Breast epithelium (tissue), 4 donors: ENCODE measurements around the gene MAN1A1. TPM values are rescaled to one million over a fixed set of nuclear protein-coding genes. Genes with fewer than 3 reads are reported as not detected.

Experiments
- DNase-seq, 2 donors: peaks; one replicate each; pipeline ENCODE4 v3.0.0-alpha.2; 2019; ENCODE audit warnings: low spot score in 2 of 2
- H3K27ac ChIP-seq, 2 donors: fragments of 200-600 bp; sonication (generic) in 1 of 2; one replicate each; pipeline ENCODE4 v1.5.1; 2016 to 2019; ENCODE audit warnings: mild to moderate bottlenecking in 1 of 2
- H3K27me3 ChIP-seq, 2 donors: fragments of 200-600 bp; sonication (generic) in 1 of 2; one replicate each; pipeline versions ENCODE4 v1.5.1 to v1.6.0; 2017 to 2019; ENCODE audit warnings: control low read depth in 1 of 2, mild to moderate bottlenecking in 1 of 2
- H3K36me3 ChIP-seq: fragments of 200-600 bp; one replicate; pipeline ENCODE4 v1.5.1; 2019
- H3K4me1 ChIP-seq, 2 donors: fragments of 200-600 bp; sonication (generic); one replicate each; pipeline ENCODE4 v1.5.1; 2016 to 2019; ENCODE audit warnings: control low read depth in 1 of 2
- H3K4me3 ChIP-seq, 3 donors: fragments of 200-600 bp; sonication (generic); 1 replicate in 2 of 3; 2 replicates in 1 of 3; pipeline ENCODE4 v1.5.1; 2016 to 2019; ENCODE audit warnings: mild to moderate bottlenecking in 3 of 3, moderate library complexity in 2 of 3
- H3K9me3 ChIP-seq, 2 donors: fragments of 200-600 bp; sonication (generic) in 1 of 2; one replicate each; pipeline ENCODE4 v1.5.1; 2016 to 2019; ENCODE audit warnings: control low read depth in 1 of 2
- POLR2A ChIP-seq: fragments of 450-650 bp; IDR thresholded peaks from one replicate; pipeline ENCODE4 v1.6.1; 2016; ENCODE audit warnings: antibody characterized with exemption, mild to moderate bottlenecking, moderate library complexity
- POLR2AphosphoS5 ChIP-seq, 3 donors: sonication (generic); formaldehyde crosslinking; IDR thresholded peaks; one replicate each; pipeline ENCODE4 v1.6.1; 2017; ENCODE audit warnings: antibody characterized with exemption in 3 of 3
- intact Hi-C: fragments of 100-400 bp; cut with DNase I; formaldehyde crosslinking; loops from one replicate; pipeline ENCODE4 v1.15.1; 2023; ENCODE audit warnings: low total_unique reads
- total RNA-seq, 3 donors: library from RNA; depleted of rRNA; stranded (reverse); fragments of >200 nt; gene quantifications; one replicate each; pipeline ENCODE4 v1.1.0, GENCODE V29; 2016
- TF ChIP-seq, protein P1 (sequence below), 3 donors: fragments of 450-650 bp; IDR thresholded peaks; one replicate each; pipeline ENCODE4 v1.5.1; 2016 to 2017; ENCODE audit warnings: antibody characterized with exemption in 3 of 3, mild to moderate bottlenecking in 3 of 3, moderate library complexity in 3 of 3

MAN1A1 gene
- total RNA-seq, 3 donors from 2014 or later: 81.2 to 481 (median 104) TPM

DNA sequence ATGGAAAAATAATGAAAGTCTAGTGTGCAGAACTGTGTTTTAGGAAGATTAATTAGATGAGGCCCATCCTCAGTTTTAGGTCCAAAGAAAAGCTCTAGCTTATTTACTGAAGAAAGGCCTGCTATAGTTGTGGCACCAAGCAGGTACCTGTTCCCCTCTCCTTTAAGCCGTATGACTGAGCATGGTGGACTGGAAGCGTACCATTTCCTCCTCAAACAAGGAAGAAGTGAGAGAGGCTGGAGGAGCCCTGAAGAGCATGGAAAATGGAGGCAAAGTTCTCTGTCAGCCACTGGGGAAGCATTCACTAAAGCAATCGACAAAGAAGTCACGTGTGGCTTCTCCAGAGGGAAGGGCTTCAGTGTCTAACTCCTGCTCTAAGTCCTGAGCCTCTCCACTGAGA lies 100.2 kb downstream of the MAN1A1 start:
- H3K27ac ChIP-seq: no peak overlapping the region
- H3K4me1 ChIP-seq: no peaks in the 10 kb centered on the region
- DNase-seq: no peak
- TF ChIP-seq, protein P1, sequence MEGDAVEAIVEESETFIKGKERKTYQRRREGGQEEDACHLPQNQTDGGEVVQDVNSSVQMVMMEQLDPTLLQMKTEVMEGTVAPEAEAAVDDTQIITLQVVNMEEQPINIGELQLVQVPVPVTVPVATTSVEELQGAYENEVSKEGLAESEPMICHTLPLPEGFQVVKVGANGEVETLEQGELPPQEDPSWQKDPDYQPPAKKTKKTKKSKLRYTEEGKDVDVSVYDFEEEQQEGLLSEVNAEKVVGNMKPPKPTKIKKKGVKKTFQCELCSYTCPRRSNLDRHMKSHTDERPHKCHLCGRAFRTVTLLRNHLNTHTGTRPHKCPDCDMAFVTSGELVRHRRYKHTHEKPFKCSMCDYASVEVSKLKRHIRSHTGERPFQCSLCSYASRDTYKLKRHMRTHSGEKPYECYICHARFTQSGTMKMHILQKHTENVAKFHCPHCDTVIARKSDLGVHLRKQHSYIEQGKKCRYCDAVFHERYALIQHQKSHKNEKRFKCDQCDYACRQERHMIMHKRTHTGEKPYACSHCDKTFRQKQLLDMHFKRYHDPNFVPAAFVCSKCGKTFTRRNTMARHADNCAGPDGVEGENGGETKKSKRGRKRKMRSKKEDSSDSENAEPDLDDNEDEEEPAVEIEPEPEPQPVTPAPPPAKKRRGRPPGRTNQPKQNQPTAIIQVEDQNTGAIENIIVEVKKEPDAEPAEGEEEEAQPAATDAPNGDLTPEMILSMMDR (IDR thresholded peaks at IDR 0.05): no peak
- no peak for TF ChIP-seq POLR2A
- H3K9me3 ChIP-seq: no peaks in the 10 kb centered on the region
- H3K27me3 ChIP-seq: no peaks in the 10 kb centered on the region
- no peaks in the 10 kb centered on the region for H3K36me3 ChIP-seq
- intact Hi-C loops: no loop called here
- no peak overlapping the region for H3K4me3 ChIP-seq

DNA sequence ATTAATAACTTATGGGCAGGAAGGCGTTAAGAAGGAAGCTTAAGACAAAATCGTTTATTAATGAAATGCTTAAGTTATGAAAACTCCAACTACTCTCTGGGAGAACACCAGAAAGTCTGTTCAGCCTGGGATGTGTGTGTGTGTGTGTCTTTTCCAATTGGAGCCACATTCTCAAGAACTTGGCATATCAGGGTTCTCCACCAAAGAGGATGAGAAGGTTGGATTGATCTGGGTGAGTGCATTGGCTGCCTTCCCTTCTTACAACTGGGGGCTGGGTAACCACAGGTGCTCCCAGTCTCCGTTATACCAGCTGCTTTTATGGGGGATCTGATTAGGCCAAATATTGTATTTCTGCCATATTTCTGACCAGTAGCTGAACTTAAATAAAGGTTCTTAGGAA lies 102.1 kb downstream of the MAN1A1 start:
- Histone ChIP-seq H3K4me3 (no peak overlapping the region), H3K4me1 (no peaks in the 10 kb centered on the region), H3K9me3 (no peaks in the 10 kb centered on the region), H3K36me3 (no peaks in the 10 kb centered on the region), H3K27me3 (no peaks in the 10 kb centered on the region), H3K27ac (no peak overlapping the region)
- TF ChIP-seq, protein P1 (IDR thresholded peaks at IDR 0.05): no peak
- no peak for TF ChIP-seq POLR2AphosphoS5 (IDR thresholded peaks at IDR 0.05)
- no peak for TF ChIP-seq POLR2A
- DNase-seq: no peak
- intact Hi-C loops: no loop called here

DNA sequence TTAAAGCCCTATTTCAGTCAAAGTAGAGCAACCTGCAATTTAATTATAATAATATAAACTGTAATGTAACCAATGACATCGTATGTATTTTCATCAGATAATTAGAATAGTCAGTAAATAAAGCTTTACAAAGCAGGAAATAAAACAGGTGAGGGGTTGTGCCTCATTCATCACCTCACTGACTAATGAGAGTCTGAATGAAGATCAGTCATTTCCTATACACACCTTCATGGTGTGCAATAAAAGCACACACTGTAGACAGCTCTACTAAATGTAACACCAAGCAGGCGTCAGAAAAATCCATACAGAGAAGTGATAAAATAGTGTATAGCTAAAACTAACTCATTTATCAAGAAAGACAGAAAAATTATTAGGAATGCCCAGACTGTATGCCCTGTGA lies 105.9 kb downstream of the MAN1A1 start:
- no peak for DNase-seq
- Histone ChIP-seq H3K4me3 (no peak overlapping the region), H3K27ac (no peak overlapping the region), H3K9me3 (no peaks in the 10 kb centered on the region), H3K27me3 (no peaks in the 10 kb centered on the region), H3K36me3 (no peaks in the 10 kb centered on the region), H3K4me1 (peaks cover 0 to 7% of the 10 kb centered on the region in 2 donors)
- TF ChIP-seq POLR2A: no peak
- TF ChIP-seq, protein P1 (IDR thresholded peaks at IDR 0.05): no peak
- no peak for TF ChIP-seq POLR2AphosphoS5 (IDR thresholded peaks at IDR 0.05)
- intact Hi-C loops: no loop called here

DNA sequence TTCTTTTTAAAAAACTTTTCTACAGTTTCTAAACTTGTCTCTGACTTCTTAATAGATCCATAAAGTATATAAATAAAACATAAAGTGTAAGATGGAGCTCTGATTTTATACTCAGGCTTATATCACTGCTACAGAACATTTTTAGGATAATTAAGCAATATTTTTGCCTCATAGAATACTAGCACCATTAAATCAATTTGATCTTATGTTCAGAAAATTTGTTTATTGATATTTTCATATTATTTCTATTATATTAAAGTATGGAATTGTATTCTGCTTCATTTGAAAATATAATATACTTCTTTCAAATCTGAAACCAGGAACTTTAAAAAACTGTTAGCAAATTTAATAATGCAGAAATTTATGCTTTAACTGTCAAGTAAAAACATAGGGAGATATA lies 106.5 kb downstream of the MAN1A1 start:
- H3K4me1 ChIP-seq: peaks cover 0 to 7% of the 10 kb centered on the region in 2 donors
- intact Hi-C loops: no loop called here
- H3K36me3 ChIP-seq: no peaks in the 10 kb centered on the region
- H3K27ac ChIP-seq: no peak overlapping the region
- DNase-seq: no peak
- no peaks in the 10 kb centered on the region for H3K9me3 ChIP-seq
- no peaks in the 10 kb centered on the region for H3K27me3 ChIP-seq
- H3K4me3 ChIP-seq: no peak overlapping the region
- no peak for TF ChIP-seq POLR2AphosphoS5 (IDR thresholded peaks at IDR 0.05)
- TF ChIP-seq, protein P1 (IDR thresholded peaks at IDR 0.05): no peak
- TF ChIP-seq POLR2A: no peak

DNA sequence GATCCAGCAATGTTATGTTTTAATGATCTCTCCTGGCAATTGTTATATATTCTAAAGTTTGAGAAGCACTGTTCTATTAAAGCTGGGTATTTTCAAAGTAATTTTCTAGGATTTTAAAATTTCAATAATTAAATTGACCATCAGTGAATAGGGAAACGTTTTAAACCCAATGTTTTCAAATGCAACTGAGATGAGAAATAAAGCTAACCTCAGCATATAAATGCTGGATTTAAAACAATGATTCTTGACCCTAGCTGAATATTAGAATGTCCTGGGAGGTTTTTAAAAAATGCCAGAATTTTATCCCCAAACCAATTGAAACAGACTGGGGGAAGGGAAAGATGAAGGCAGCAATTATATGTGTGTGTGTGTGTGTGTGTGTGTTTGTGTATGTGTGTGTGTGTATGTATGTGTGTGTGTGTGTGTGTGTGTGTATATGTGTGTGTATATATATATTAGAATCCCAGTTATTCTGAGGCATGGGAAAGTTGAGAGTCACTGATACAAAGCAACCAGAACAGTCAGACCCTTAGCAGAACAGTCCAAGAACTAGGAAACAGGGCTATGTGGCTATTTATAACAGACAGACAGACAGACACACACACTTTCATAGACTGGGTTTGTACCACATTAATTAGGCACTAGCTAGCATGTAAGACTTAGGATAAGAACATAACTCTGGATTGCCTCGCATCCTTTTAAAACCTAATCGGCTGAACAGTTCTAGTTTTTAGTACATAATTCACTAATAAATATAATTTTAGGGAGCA lies 107.8 kb downstream of the MAN1A1 start:
- Histone ChIP-seq H3K36me3 (no peaks in the 10 kb centered on the region), H3K4me3 (no peak overlapping the region), H3K27ac (peak overlapping the region in 1 of 2 donors; percentile 41), H3K4me1 (peaks cover 0 to 7% of the 10 kb centered on the region in 2 donors), H3K27me3 (no peaks in the 10 kb centered on the region), H3K9me3 (no peaks in the 10 kb centered on the region)
- intact Hi-C loops: no loop called here
- DNase-seq: no peak
- TF ChIP-seq POLR2AphosphoS5 (IDR thresholded peaks at IDR 0.05) (no peak), POLR2A (no peak)
- TF ChIP-seq, protein P1 (IDR thresholded peaks at IDR 0.05): no peak
